GM18526 (cell line): ENCODE results near the gene BCL7C.

Experiments used
- POLR2A ChIP-seq: IDR thresholded peaks from 3 replicates; pipeline ENCODE4 v1.6.1; 2011; ENCODE audit not compliant: insufficient read length; ENCODE audit errors: extremely low read depth

BCL7C gene

DNA sequence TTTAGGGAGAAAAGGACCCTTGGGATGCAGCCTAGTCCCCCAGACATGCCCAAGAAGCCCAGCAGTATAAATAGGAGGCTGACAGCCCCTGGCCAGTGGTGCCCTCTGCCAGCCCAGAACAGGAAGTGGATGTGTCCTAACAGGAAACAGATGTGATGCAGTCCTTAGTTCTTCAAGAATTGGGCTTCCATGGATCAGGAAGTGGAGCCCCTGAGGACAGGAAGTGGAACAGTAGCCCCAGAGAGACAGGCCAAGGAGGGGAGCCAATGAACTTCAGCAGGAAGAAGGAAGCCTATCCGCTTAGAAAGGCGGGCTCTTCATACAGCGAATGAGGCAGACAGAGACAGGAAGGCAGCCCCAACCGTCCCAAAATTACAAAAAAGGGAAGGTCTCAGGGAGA, 9.7 kb upstream of the BCL7C start:
- no peak for TF ChIP-seq POLR2A

DNA sequence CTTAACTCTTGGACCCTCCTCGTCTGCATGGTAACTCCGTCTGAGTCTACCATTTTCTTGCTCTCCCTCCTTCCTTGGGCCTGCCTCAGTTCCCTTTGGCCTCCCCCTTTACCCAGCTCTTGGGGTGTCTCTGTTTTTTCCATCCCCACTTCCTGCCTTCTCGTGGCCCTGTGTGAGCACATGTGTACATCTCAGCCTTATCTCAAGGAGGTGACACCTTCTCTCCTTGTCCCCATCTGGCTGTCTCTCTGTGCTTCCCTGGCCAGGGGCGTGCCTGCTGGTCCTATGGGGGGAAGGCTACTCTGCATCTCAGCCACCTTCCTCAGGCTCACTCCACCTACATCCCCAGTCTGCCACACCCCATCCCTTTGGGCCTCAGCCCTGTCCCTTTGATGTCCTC, 9.1 kb upstream of the BCL7C start:
- no peak for TF ChIP-seq POLR2A

DNA sequence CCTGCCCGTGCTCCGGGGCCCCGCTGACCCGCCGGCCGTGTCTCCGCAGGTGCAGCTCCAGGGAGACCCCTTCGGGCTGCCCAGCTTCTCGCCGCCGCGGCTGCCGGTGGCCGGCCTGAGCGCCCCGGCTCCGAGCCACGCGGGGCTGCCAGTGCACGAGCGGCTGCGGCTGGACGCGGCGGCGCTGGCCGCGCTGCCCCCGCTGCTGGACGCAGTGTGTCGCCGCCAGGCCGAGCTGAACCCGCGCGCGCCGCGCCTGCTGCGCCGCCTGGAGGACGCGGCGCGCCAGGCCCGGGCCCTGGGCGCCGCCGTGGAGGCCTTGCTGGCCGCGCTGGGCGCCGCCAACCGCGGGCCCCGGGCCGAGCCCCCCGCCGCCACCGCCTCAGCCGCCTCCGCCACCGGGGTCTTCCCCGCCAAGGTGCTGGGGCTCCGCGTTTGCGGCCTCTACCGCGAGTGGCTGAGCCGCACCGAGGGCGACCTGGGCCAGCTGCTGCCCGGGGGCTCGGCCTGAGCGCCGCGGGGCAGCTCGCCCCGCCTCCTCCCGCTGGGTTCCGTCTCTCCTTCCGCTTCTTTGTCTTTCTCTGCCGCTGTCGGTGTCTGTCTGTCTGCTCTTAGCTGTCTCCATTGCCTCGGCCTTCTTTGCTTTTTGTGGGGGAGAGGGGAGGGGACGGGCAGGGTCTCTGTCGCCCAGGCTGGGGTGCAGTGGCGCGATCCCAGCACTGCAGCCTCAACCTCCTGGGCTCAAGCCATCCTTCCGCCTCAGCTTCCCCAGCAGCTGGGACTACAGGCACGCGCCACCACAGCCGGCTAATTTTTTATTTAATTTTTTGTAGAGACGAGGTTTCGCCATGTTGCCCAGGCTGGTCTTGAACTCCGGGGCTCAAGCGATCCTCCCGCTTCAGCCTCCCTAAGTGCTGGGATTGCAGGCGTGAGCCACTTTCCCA, 8.4 kb upstream of the BCL7C start:
- peak; percentile 48 for TF ChIP-seq POLR2A

DNA sequence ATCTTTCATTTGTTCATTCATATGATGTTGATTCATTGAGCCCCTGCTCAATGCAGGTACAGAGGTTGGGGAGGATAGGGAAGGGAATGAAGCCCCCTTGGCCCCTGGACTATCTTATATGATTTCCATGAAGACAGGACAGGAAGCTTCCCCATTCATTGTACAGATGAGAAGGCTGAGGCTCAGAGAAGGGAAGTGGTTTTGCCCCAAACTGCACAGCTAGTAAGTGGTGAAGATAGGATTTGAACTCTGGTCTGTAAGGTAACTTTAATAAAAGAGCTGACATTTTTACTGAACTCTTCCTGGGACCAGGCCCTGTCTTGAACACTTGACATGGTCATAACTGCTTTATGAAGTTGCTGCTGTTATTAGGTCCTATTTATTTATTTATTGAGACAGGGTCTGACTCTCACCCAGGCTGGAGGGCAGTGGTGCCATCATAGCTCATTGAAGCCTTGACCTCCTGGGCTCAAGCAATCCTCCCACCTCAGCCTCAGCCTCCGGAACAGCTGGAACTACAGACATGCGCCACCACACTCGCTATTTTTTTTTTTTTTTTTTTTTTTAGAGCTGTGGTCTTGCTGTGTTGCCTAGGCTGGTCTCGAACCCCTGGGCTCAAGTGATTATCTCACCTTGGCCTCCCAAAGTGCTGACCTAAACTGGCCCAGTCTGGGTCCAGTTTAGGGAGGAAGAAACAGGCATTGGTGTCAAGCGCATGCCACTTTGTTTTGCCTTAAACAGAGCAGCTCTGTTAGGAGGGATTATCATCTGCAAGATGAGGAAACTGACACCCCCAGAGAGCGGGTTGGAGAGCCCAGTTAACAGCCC, 7.5 kb upstream of the BCL7C start:
- no peak for TF ChIP-seq POLR2A

DNA sequence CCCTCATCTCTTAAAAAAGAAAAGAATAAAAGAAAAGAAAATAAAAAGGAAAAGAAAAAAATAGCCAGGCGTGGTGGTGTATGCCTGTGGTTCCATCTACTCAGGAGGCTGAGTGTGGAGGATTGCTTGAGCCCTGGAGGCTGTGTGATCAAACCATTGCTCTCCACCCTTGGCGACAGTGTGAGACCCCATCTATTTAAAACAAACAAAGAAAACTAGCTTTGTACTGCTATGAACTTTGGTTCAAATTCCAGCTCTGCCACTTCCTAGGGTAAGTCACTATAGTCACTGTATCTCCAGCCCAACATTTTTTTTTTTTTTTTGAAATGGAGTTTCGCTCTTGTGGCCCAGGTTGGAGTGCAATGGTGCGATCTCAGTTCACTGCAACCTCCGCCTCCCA, 6.7 kb upstream of the BCL7C start:
- TF ChIP-seq POLR2A: no peak

DNA sequence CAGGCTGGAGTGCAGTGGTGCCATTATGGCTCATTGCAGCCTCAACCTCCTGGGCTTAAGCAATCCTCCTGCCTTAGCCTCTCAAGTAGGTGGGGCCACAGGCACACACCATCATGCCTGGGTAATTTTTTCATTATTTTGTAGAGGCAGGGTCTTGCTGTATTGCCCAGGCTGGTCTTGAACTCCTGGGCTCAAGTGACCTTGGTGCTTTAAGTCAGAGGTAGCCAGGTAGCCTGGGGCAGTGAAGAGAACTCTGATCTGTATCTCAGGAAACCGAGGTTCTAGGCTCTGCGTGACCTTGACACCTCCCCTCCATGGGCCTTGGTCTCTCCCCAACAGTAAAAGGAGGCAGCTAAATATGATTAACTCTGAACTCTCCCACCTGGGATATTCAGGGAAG, 5.9 kb upstream of the BCL7C start:
- TF ChIP-seq POLR2A: no peak

DNA sequence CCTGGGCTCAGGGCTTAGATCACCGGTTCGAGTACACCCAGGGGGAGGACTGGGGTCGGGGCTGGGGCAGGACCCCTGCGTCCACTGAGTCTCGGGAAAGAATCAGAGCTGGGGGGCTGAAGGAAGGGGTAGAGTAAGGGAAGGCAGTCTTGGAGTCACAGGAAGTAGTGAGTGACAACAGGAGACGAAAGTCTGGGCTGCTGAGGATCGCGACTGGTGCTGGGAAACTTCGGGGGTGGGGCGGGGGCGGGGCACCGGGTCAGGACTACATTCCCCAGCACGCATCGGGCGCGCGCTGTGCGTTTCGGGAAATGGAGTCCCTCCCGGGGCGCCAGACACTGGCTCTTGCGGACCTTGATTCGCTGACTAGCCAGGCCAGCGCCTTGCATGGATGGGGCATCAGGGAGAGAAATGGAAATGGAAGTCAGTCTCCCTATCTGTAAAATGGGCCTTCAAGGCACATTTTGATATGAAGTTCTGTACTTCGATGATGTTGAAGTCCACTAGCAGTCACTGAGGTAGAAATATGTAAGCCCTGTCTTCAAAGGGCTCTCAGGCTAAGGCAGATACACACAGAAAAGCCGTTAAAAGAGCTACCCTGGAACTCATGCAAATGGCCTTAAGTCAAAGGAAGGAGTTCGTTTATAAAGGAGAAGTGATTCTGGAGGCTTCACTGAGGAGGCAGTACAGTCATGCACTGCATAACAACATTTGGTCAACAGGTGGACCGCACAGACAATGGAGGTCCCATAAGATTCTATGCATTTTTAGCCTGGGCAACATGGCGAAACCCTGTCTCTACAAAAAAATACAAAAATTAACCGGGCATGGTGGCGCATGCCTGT, 3.2 kb upstream of the BCL7C start:
- no peak for TF ChIP-seq POLR2A

DNA sequence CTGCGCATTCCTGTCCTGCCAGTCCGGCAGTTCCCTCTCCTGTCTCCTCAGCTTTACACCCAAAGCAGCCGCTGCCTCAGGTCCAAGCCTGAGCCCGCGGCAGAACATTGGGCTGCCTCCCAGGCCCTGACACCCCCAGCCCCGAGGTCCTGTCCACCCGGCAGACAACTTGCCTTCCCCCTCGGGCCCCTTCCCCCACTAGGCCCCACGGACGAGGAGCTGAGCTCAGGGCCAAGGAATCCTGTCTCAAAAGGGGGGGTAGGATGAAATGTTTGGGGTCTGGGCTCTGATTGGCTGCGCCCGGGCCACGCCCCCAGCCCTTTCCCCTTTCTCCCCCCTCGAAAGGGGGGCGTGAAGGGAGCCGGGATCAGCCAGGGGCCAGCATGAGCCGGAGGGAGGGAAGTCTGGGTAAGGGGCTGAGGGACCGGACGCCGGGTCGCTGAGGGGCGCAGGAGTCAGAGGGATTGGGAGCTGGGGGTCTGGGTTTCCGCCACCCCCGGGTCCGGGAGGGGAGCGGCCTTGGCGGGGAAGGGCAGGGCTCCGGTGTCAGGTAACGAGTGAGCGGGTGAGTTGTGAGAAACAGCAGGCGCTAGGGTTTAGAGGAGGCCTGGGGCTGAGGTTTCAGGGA, 2.5 kb upstream of the BCL7C start, which contains the start of gene CTF1:
Gene CTF1 (plus strand): TSS at position 354 of the 628 bp plus-strand sequence. CDS start 30 bp downstream, at position 384.
- no peak for TF ChIP-seq POLR2A

DNA sequence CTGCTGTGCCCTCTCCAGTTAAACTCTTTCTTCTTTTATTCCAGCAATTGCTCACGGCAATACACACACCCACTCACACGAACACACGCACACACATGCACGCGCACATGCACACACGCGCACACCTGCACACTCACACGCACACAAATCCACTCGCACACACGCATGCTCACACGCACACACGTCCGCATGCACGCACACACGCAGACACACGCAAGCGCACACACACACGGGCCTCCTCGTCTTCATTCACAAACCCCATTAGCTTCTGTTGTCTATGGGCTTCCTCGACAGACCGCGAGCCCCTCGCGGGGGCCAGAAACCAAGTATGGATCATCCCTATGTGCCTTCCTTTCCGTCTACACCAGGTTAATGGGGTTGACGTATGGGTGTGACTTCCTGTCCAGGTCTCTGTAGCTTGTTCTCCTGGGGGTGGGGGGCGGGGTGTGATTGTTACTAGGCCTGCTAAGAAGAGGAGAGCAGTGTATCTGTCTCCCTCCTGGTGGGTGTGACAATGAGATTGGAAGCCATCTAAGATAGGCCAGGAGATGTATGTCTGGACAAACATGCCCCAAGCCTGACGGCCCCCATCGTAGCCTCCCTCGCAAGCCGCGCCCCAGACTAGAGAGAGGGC, 1.9 kb upstream of the BCL7C start:
- TF ChIP-seq POLR2A: no peak

DNA sequence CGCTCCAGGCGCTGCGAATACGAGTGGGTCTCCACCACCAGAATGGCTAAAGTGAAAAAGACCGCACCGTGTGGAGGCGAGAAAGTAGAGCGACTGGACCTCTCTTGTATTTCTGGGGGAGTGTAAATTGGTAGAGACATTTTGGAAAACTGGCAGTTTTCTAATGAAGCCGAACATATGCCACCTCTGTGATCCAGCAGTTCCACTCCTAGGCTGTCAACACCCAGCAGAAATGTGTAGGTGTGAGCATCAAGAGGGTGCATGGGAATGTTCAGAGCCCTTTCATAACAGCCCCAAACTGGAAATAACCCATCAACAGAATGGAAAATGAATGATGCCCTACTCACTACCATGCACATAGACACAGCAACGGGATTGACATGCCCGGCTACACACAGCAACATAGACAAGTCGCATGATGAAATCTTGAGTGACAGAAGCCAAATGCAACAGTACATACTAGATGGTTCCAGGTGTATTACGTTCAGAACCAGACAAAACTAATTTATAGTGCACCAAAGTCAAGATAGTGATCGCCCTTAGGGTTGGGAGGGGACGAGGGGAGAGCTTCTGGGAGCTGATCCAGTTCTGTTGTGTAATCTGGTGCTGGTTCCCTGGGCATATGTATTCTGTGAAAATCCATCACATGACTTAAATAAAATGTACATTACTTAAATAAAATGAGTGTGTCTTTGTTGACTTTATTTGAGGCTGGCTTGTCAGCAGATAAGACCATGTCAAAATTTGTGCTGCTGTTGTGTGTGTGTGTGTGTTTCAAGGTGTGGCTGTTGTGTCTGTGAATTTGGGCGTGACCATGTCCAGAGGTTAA, 877 bp upstream of the BCL7C start:
- TF ChIP-seq POLR2A: no peak

DNA sequence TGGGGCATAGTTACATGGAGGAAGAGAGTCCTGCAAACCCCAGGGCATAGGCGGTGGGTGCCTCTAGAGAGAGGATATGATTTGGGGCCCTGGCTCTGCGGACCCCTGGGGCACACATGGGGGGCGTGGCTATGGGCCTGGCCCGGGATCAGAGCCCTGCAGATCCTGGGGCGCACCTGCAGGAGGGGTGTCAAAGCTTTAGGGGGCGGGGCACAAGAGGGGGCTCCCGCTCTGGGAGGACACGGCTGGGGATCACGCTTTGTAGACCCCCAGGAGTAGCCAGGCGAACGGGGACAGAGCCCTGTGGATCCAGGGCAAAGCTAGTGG, 497 bp downstream of the BCL7C start:
- no peak for TF ChIP-seq POLR2A

DNA sequence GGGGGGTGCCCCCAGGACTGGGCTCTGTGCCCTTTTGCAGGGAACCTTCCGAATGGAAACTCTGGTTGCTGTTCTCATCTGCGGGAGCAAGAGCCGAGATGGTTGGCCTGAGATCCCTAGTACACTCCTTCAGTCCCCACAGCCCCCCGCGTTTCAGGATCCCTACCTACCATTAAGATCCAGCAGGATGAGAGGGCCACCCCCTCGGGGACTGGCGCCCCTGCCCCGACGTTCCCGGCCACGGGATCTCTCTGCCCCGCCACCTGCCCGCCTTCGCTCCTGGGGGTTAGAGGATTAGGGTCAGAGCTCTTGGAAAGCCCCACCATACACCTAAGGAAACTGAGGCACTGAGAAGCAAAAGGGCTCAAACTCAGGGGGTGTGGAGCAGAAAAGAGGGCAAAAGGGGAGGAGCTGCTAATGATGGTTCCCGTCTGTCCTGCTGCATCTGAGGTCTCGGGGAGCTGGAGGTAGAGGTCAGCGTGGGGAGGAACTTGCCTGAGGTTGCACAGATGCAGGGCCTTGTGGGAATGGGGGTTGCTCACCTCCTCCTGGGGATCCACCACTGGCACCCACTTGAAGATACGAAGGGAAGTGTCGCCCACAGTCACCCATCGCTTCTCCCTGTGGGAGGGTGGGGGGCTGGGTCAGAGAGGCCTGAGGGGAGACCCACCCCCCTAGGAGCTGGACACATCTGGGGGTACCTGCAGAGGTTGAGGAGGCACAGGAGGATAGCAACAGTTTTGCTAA, 1.0 kb downstream of the BCL7C start:
- TF ChIP-seq POLR2A: no peak

DNA sequence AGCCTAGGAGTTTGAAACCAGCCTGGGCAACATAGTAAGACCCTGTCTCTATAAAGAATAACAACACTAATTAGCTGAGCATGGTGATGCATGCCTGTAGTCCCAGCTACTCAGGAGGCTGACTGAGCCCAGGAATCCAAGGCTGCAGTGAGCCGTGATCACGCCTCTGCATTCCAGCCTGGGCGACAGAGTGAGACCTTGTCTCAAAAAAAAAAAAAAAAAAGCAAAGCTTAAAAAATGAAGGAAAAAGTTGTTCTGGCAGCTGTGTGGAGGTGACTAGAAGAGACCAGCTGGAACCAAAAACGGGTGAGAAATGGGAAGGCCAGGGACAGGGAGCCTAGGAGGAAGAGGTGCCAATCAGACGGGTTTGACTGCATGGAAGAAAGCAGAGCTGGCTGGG, 4.2 kb downstream of the BCL7C start:
- no peak for TF ChIP-seq POLR2A

DNA sequence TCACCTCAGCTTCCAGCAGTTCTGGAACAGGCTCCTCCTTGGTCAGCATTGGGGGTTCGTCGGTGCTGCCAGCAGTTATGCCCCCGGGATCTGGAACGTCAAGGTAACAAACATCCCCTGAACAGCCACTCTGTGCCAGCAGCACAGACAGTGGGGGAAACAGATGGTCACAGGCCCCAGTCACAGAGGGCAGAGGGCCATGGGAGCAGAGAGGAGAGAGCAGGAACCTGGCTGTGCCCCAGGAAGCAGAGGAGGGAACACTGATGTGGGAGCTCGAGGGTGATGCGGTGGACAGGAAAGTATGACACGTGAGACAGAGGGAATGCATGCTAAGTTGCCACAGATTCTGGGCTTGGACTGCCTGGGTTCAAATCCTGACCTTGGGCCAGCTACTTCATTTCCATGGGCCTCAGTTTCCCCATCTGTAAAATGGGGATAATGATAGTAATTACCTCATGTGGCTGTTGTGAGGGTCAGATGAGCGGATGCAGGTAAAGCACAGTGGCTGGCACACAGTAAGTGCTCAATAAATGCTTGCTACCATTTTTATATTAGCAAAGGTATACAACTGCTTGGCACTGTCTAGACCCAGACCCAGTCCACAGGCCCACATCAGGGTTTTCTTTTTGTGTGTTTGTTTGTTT, 4.9 kb downstream of the BCL7C start:
- no peak for TF ChIP-seq POLR2A
